ENCODE data around the gene SLC38A4.

Gene SLC38A4

GRCh38 chr12:46808955-46809697, 16.7 kb downstream of the SLC38A4 start:
- DNase-seq, result no peak

DNA sequence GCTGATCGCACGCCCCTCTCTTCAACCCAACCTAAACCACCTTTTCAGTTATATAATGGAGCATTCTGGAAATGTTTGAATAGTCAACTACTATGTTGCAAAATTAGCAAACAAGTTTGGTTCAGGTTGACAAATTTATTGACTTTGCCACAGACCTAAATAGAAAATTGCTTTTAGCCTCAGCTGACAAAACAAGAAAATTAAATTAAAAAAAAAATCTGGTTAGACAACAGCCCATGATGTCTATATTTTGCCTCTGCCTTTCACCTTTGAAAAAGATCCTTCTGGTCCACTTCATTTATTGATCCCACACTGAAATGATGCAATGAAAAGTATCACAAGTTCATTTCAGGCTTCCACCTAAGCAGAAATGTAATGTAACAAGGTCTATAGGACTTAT, 17.5 kb downstream of the SLC38A4 start:
- DNase-seq, result no peak

GRCh38 chr12:46804054-46804453, 21.7 kb downstream of the SLC38A4 start:
- no peak for DNase-seq

- no peak for DNase-seq
Measured at GRCh38 chr12:46803517-46803916, 22.3 kb downstream of the SLC38A4 start.

DNA sequence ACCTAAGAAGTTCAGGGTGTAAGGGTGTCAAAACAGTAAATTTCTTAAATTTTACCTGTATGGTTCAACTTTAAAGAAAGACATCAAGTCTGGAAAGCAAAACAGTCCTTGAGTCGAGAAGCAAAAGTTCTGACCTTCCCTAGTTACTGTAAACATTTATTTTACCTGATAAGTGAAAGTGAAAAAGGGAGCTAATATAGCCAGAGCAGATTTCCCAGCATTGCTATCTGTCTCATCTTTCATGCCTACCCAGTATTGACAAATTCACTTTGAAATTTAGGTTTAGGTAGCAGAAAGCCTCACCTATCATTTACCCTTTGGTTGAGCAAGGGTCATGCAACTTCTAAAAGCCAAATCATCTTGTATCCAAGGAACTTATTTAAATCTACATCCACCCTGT, 24.5 kb downstream of the SLC38A4 start:
- DNase-seq, result no peak

GRCh38 chr12:46800160-46800559, 25.6 kb downstream of the SLC38A4 start:
- DNase-seq, result no peak

DNA sequence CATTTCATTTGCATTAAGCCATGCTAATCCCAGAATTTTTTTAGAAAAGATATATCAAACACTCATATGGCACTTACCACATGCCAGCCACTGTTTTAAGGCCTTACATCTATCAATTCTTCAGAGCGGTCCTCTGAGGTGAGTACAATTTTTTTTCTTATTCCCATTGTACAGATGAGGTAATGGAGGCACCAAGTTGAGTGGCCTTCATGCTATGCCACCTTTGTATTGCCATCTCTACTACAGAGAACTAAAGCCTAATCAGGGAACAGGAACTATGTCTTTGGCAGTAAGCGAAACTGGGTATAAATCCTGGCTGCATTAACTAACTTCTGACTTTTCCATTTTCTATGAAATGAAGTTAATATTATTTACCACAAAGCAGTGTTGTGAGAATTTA, 27.1 kb downstream of the SLC38A4 start:
- no peak for DNase-seq

- no peak for DNase-seq
Measured at GRCh38 chr12:46798056-46798455, 27.7 kb downstream of the SLC38A4 start.

- no peak for DNase-seq
Measured at GRCh38 chr12:46795988-46796387, 29.8 kb downstream of the SLC38A4 start.

DNA sequence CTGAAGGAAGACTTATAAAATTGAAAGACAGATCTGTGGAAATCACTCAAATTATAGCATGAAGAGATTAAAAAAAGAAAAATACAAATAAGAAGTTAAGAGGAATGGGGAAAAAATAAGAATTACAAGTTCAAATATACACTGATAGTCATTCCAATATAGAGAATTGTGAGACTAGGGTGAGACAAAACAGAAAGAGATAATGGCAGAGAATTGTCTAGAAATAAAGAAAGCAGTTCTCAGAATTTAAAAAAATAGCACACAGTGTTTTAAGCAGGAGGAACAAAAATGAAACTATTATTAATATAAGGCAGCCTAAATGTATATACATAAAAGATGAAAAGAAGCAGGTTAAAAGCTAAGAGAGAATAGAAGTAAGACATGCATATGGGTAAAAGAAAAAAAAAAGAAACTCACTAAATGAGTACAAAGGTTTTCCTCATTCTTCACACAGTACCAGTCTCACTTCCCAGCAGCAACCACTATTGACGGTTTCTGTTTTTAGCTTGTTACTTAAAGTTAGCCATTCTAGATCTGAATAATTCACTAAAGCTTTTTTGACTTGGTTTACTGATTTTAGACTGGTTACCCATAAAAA, 31.1 kb downstream of the SLC38A4 start:
- DNase-seq, result no peak

- DNase-seq, result no peak
Measured at GRCh38 chr12:46792925-46793324, 32.9 kb downstream of the SLC38A4 start.

- DNase-seq, result no peak
Measured at GRCh38 chr12:46790066-46790465, 35.7 kb downstream of the SLC38A4 start.

GRCh38 chr12:46788072-46788887, 37.5 kb downstream of the SLC38A4 start:
- DNase-seq, result no peak

DNA sequence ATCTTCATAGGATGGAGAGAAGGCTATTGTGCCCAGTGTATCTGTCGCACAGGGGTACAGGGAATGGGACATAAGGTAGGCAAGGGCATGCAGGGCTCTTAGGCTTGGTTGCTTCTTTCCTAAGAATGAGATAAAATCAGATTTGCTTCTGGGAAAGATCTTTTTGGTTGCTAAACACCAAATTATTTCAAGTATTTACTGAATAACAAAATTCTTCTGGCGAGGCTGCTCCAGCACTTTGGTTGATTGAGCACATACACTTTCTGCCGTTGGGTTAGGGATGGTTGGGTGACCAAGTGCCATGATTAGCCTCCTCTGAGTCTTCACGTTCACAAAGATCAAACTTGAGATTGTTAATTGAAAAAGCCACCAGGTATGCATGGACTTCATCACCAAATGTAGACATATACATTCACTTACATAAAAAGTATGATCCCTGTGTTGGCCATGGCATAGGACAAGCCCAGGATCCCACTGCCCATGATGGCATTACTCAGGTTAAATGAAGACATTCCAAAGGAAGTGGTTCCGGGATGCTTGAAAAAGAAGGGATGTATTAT, 38.2 kb downstream of the SLC38A4 start:
- no peak for DNase-seq

GRCh38 chr12:46786774-46787173, 39.0 kb downstream of the SLC38A4 start:
- DNase-seq, result no peak

DNA sequence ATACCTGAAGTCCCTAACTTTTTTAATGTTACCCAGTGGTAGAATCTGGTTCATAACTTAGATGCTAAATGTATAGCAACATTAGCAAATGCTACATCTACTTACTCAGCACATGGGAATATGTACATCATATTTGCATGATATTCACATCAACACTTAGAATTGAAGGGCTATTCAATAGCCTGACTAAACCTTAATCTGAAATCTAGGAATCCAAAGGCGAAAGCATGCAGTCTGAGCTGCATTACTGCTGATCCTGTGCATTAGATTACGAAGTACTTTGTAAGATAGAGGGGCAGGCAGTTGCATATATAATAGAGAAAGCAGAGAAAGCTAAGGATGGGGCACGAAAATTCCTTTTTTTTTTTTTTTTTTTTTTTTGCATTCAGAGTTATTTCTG, 40.4 kb downstream of the SLC38A4 start:
- DNase-seq, result no peak

DNA sequence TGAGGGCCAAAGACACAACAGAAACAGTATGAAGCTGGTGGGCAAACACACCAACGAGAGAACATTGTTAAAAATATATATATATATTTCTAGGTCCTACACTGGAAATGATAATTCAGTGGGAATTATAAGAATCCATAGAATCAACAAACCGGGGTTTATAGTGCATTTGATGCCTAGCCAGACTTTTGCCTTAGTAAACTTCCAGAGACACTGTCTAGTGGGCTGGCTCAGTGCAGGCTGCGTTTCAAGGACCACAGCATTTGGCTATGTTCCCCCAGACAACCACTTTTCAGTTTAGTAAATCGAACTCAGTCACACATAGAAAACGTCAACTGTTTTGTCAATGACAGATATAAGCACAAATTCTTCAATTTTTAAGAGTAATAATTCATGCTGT, 41.9 kb downstream of the SLC38A4 start:
- no peak for DNase-seq

- no peak for DNase-seq
Measured at GRCh38 chr12:46779879-46780278, 45.9 kb downstream of the SLC38A4 start.

DNA sequence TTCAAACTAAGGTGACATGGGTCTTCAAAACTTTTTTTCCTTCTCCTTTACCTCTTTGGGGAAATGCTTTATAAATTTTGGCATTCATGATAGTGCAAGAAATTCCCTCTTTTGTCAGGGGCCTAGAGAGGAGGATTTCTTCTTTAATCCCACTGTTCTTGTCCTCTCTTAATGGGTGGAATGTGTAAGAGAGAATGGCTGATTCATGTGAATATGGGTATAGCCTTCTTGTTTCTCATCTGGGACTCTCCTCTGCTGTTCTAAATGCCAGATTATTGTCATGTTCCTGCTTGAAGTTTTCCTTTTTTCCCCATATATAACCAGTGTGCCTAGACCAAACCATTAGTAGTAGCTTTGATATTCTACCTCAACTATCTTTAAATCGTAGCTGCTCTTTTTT, 46.7 kb downstream of the SLC38A4 start:
- DNase-seq, result no peak

GRCh38 chr12:46778415-46778814, 47.4 kb downstream of the SLC38A4 start:
- no peak for DNase-seq

GRCh38 chr12:46777587-46777986, 48.2 kb downstream of the SLC38A4 start:
- no peak for DNase-seq

GRCh38 chr12:46775796-46776195, 50.0 kb downstream of the SLC38A4 start:
- DNase-seq, result no peak

DNA sequence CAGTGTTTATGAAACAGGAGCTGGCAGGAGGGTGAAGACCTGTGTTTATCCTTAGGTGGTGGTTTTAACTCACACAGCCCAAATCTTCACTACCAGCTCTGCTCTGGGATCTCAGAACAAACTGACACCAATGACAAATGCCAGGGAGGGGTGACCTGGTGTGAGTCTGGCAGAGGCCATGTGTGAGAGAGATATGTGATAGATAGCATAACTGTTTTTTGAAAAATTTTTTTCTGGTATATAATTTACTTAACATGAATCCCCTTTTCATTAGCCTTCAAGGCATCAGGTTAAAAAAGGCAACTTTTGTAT, 51.5 kb downstream of the SLC38A4 start:
- no peak for DNase-seq

Measured in NCI-H748 treated with DMSO at 0.1 percent for 48 hours (cell line).